Medulla oblongata (tissue), 1 donor: ENCODE data around the gene PCBD2.
"Not testable (repeated sequence)": the region's sequence is repeated elsewhere in the genome, so short reads cannot be mapped to it uniquely, and the experiment has no call there.

Experiments used
- DNase-seq: peaks from one replicate; pipeline ENCODE4 v3.0.0-alpha.2; 2015; ENCODE audit errors: extremely low spot score

Gene PCBD2

GRCh38 chr5:134904610-134905245 is at the start of gene PCBD2:
Gene PCBD2, plus strand, starts transcription at chr5:134905131. Its CDS starts 9 bp downstream, at chr5:134905140.
- DNase-seq: peak; percentile 89

- DNase-seq: not testable (repeated sequence)
Measured at GRCh38 chr5:134856465-134856864, 48.5 kb upstream of the PCBD2 start.

GRCh38 chr5:134857401-134857800 is 47.5 kb upstream of the PCBD2 start:
- no peak for DNase-seq

- no peak for DNase-seq
Measured at GRCh38 chr5:134864707-134865106, 40.2 kb upstream of the PCBD2 start.

GRCh38 chr5:134873494-134873893 is 31.4 kb upstream of the PCBD2 start:
- DNase-seq: no peak

GRCh38 chr5:134873987-134874830 is 30.7 kb upstream of the PCBD2 start, which contains the start of gene TXNDC15:
Gene TXNDC15, plus strand, starts transcription at chr5:134874371. Its CDS starts 57 bp downstream, at chr5:134874428.
- peak; percentile 88 for DNase-seq

- peak; percentile 83 for DNase-seq
Measured at GRCh38 chr5:134874831-134875655, 29.9 kb upstream of the PCBD2 start.

GRCh38 chr5:134877159-134877558 is 27.8 kb upstream of the PCBD2 start:
- no peak for DNase-seq

GRCh38 chr5:134878403-134878802 is 26.5 kb upstream of the PCBD2 start:
- no peak for DNase-seq

GRCh38 chr5:134879456-134879855 is 25.5 kb upstream of the PCBD2 start:
- DNase-seq: no peak

- not testable (repeated sequence) for DNase-seq
Measured at GRCh38 chr5:134880937-134881336, 24.0 kb upstream of the PCBD2 start.

- DNase-seq: not testable (repeated sequence)
Measured at GRCh38 chr5:134881711-134882110, 23.2 kb upstream of the PCBD2 start.

- no peak for DNase-seq
Measured at GRCh38 chr5:134887593-134888159, 17.3 kb upstream of the PCBD2 start.

- no peak for DNase-seq
Measured at GRCh38 chr5:134889335-134889734, 15.6 kb upstream of the PCBD2 start.

- no peak for DNase-seq
Measured at GRCh38 chr5:134891473-134891872, 13.5 kb upstream of the PCBD2 start.

- DNase-seq: no peak
Measured at GRCh38 chr5:134892282-134892681, 12.6 kb upstream of the PCBD2 start.

- DNase-seq: no peak
Measured at GRCh38 chr5:134892926-134893325, 12.0 kb upstream of the PCBD2 start.

- DNase-seq: no peak
Measured at GRCh38 chr5:134893748-134894505, 11.0 kb upstream of the PCBD2 start.

- no peak for DNase-seq
Measured at GRCh38 chr5:134902071-134902801, 2.7 kb upstream of the PCBD2 start.
